Endothelial cell (in vitro differentiated cells): ENCODE results near the gene ANTXR2. TPM values are rescaled to one million over a fixed set of nuclear protein-coding genes. Genes with fewer than 3 reads are reported as not detected.

Source experiments
- DNase-seq: peaks from one replicate; pipeline ENCODE4 v3.0.0; 2021; ENCODE audit warnings: low spot score
- H3K27ac Mint-ChIP-seq: one replicate; pipeline ENCODE4 v1.8.0; 2021; ENCODE audit warnings: mixed read lengths, inconsistent platforms; ENCODE audit not compliant: unreplicated experiment
- H3K27me3 Mint-ChIP-seq: one replicate; pipeline ENCODE4 v1.8.0; 2021; ENCODE audit warnings: mild to moderate bottlenecking, moderate library complexity, mixed read lengths, inconsistent platforms; ENCODE audit not compliant: unreplicated experiment
- H3K36me3 Mint-ChIP-seq: one replicate; pipeline ENCODE4 v1.8.0; 2021; ENCODE audit warnings: mild to moderate bottlenecking, low read depth, mixed read lengths, inconsistent platforms; ENCODE audit not compliant: unreplicated experiment
- H3K4me1 Mint-ChIP-seq: one replicate; pipeline ENCODE4 v1.8.0; 2021; ENCODE audit warnings: mild to moderate bottlenecking, mixed read lengths, inconsistent platforms; ENCODE audit not compliant: unreplicated experiment
- H3K4me3 Mint-ChIP-seq: one replicate; pipeline ENCODE4 v1.8.0; 2021; ENCODE audit warnings: mild to moderate bottlenecking, mixed read lengths, inconsistent platforms; ENCODE audit not compliant: unreplicated experiment
- H3K9me3 Mint-ChIP-seq: one replicate; pipeline ENCODE4 v1.8.0; 2021; ENCODE audit warnings: mixed read lengths, inconsistent platforms; ENCODE audit not compliant: unreplicated experiment
- total RNA-seq: library from RNA; stranded (reverse); fragmentation: NEBNext Ultra II Directional; extraction: Animal tissue kit (Norgen Biotek cat#: 25700); gene quantifications from one replicate; pipeline ENCODE4 v1.2.1, GENCODE V29; 2021; ENCODE audit not compliant: unreplicated experiment
- TF ChIP-seq, protein P1 (sequence below): fragments of 200-600 bp; sonication (generic); IDR thresholded peaks from one replicate; pipeline ENCODE4 v1.5.0; 2021; ENCODE audit warnings: antibody characterized with exemption; ENCODE audit not compliant: unreplicated experiment

Gene ANTXR2
- total RNA-seq, 1 donor from 2014 or later, result 176 TPM

DNA sequence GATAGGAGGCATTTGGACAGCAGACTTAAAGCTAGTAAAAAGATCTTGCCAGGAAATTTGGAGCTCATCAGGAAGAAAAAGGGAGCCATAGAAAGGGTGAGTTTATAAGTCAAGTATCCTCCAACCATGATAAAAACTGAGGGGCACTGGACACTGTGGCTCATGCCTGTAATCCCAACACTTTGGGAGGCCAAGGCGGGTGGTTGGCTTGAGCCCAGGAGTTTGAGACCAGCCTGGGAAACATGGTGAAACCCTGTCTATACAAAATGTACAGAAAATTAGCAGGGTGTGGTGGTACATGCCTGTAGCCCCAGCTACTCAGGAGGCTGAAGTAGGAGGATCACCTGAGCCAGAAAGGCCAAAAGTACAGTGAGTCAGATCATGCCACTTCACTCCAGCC is 48.7 kb downstream of the ANTXR2 start:
- DNase-seq, result no peak
- H3K4me1 Mint-ChIP-seq, result peaks cover 20% of the 10 kb centered on the region
- TF ChIP-seq, protein P1, sequence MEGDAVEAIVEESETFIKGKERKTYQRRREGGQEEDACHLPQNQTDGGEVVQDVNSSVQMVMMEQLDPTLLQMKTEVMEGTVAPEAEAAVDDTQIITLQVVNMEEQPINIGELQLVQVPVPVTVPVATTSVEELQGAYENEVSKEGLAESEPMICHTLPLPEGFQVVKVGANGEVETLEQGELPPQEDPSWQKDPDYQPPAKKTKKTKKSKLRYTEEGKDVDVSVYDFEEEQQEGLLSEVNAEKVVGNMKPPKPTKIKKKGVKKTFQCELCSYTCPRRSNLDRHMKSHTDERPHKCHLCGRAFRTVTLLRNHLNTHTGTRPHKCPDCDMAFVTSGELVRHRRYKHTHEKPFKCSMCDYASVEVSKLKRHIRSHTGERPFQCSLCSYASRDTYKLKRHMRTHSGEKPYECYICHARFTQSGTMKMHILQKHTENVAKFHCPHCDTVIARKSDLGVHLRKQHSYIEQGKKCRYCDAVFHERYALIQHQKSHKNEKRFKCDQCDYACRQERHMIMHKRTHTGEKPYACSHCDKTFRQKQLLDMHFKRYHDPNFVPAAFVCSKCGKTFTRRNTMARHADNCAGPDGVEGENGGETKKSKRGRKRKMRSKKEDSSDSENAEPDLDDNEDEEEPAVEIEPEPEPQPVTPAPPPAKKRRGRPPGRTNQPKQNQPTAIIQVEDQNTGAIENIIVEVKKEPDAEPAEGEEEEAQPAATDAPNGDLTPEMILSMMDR, result no peak
- H3K27ac Mint-ChIP-seq, result peak overlapping the region; percentile 93
- no peaks in the 10 kb centered on the region for H3K27me3 Mint-ChIP-seq
- no peaks in the 10 kb centered on the region for H3K9me3 Mint-ChIP-seq
- H3K4me3 Mint-ChIP-seq, result peak overlapping the region; percentile 26
- peaks cover 29% of the 10 kb centered on the region for H3K36me3 Mint-ChIP-seq

- peak overlapping the region; percentile 33 for H3K4me3 Mint-ChIP-seq
- H3K27me3 Mint-ChIP-seq, result no peaks in the 10 kb centered on the region
- DNase-seq, result no peak
- H3K36me3 Mint-ChIP-seq, result peaks cover 31% of the 10 kb centered on the region
- H3K27ac Mint-ChIP-seq, result no peak overlapping the region
- H3K9me3 Mint-ChIP-seq, result no peaks in the 10 kb centered on the region
- TF ChIP-seq, protein P1, result no peak
- peaks cover 20% of the 10 kb centered on the region for H3K4me1 Mint-ChIP-seq
These were observed 50.7 kb downstream of the ANTXR2 start for GRCh38 chr4:80022282-80022681.

DNA sequence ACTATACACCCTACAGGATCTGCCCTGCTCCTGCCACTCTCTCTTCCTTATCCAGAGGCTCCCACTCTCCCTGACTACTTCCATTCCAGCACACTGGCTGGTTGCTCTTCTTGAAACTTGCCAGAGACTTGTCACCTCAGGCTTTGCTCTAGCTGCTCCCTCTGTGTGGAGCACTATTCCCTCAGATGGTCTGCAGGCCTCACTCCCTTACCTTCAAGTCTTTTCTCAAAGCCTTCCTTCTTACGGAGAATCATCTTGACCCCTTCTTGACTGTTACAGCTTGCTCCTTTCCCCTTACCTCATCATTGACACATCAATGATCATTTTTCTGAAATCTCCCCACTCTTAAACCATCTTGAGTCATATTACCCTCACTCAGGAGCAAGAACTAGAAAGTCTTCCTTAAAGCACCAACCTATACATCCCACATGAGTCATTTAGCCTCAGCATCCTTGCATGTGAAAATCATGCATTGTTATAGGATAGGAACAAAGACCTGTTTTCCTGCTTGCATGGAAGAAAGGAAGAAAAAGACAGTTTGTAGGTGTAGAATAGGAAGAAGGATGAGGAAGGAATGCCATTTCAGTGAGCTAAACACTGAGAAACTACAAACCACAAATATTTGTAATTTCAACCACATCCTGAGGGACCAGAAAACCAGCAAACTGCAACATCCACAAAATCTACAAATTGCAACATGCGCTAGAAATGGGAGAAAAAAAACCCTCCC is 55.7 kb downstream of the ANTXR2 start:
- TF ChIP-seq, protein P1, result no peak
- Mint-ChIP-seq H3K27me3 (peaks cover 2% of the 10 kb centered on the region), H3K27ac (no peak overlapping the region), H3K36me3 (peaks cover 17% of the 10 kb centered on the region), H3K4me3 (no peak overlapping the region), H3K4me1 (peaks cover 3% of the 10 kb centered on the region), H3K9me3 (no peaks in the 10 kb centered on the region)
- no peak for DNase-seq

- Mint-ChIP-seq H3K9me3 (no peaks in the 10 kb centered on the region), H3K36me3 (peaks cover 13% of the 10 kb centered on the region), H3K4me3 (no peak overlapping the region), H3K27me3 (peaks cover 2% of the 10 kb centered on the region), H3K4me1 (peaks cover 6% of the 10 kb centered on the region), H3K27ac (no peak overlapping the region)
- no peak for DNase-seq
- TF ChIP-seq, protein P1, result no peak
These were observed 56.5 kb downstream of the ANTXR2 start for GRCh38 chr4:80016506-80016905.

GRCh38 chr4:80015407-80016189 is 57.4 kb downstream of the ANTXR2 start:
- no peak for DNase-seq
- no peak overlapping the region for H3K4me3 Mint-ChIP-seq
- TF ChIP-seq, protein P1, result no peak
- no peak overlapping the region for H3K27ac Mint-ChIP-seq
- peaks cover 14% of the 10 kb centered on the region for H3K36me3 Mint-ChIP-seq
- H3K4me1 Mint-ChIP-seq, result peaks cover 10% of the 10 kb centered on the region
- H3K27me3 Mint-ChIP-seq, result peaks cover 2% of the 10 kb centered on the region
- no peaks in the 10 kb centered on the region for H3K9me3 Mint-ChIP-seq
